Thyroid gland (tissue), 4 donors: ENCODE results near the gene CYGB. TPM values are rescaled to one million over a fixed set of nuclear protein-coding genes. Genes with fewer than 3 reads are reported as not detected.
"Not testable (repeated sequence)": the region's sequence is repeated elsewhere in the genome, so short reads cannot be mapped to it uniquely, and the experiment has no call there.

Experiments
- DNase-seq, 2 donors: peaks; one replicate each; pipeline ENCODE4 v3.0.0-alpha.2; 2019
- H3K27ac ChIP-seq, 3 donors: fragments of 200-600 bp; sonication (generic); 1 replicate in 2 of 3; 2 replicates in 1 of 3; pipeline ENCODE4 v1.5.1; 2016 to 2019; ENCODE audit warnings: mild to moderate bottlenecking in 1 of 3, moderate library complexity in 1 of 3
- H3K27me3 ChIP-seq: fragments of 200-600 bp; sonication (generic); one replicate; pipeline ENCODE4 v1.5.1; 2019
- H3K36me3 ChIP-seq, 2 donors: fragments of 200-600 bp; sonication (generic); one replicate each; pipeline ENCODE4 v1.5.1; 2016 to 2019
- H3K4me1 ChIP-seq, 2 donors: fragments of 200-600 bp; sonication (generic); one replicate each; pipeline ENCODE4 v1.5.1; 2017 to 2019
- H3K4me3 ChIP-seq, 3 donors: fragments of 200-600 bp; sonication (generic); replicated peaks in 1 of 3; 1 replicate in 2 of 3; 2 replicates in 1 of 3; pipeline ENCODE4 v1.5.1; 2016; ENCODE audit warnings: mild to moderate bottlenecking in 1 of 3
- H3K9me3 ChIP-seq: fragments of 200-600 bp; sonication (generic); one replicate; pipeline ENCODE4 v1.5.1; 2017
- POLR2A ChIP-seq, 2 donors: fragments of 450-650 bp; IDR thresholded peaks; one replicate each; pipeline ENCODE4 v1.6.1; 2017; ENCODE audit warnings: antibody characterized with exemption in 2 of 2, mild to moderate bottlenecking in 2 of 2, moderate library complexity in 1 of 2
- WGBS, 2 donors: methylation state at CpG; one replicate each; pipeline ENCODE4 v1.1.5; 2017; 5-methylcytosine and 5-hydroxymethylcytosine counted together
- intact Hi-C: fragments of 100-400 bp; cut with DNase I; formaldehyde crosslinking; loops from one replicate; pipeline ENCODE4 v1.15.1; 2023
- total RNA-seq, 4 donors: library from RNA; depleted of rRNA; stranded (reverse); fragments of >200 nt; gene quantifications; one replicate each; pipeline ENCODE4 v1.2.3, GENCODE V29; 2016
- TF ChIP-seq, protein P1 (sequence below), 6 experiments: fragments of 200-600 bp in 3 of 6; fragments of 450-650 bp in 3 of 6; sonication (generic) in 3 of 6; IDR thresholded peaks; one replicate each; pipeline ENCODE4 v1.5.1; 2016 to 2019; ENCODE audit warnings: antibody characterized with exemption in 6 of 6, mild to moderate bottlenecking in 2 of 6, inconsistent platforms in 1 of 6, moderate library complexity in 1 of 6

CYGB gene
- total RNA-seq, 4 donors from 2014 or later: 14.7 to 32.3 (median 25.6) TPM

- DNase-seq: no peak
- no peaks in the 10 kb centered on the region for H3K9me3 ChIP-seq
- peaks cover 16 to 41% of the 10 kb centered on the region in 2 donors for H3K4me1 ChIP-seq
- H3K27ac ChIP-seq: peak overlapping the region; percentile 52 to 67 (median 66)
- intact Hi-C loops: no loop called here
- H3K36me3 ChIP-seq: no peaks in the 10 kb centered on the region
- H3K4me3 ChIP-seq: peak overlapping the region in 1 of 3 donors; percentile 47
- TF ChIP-seq POLR2A (IDR thresholded peaks at IDR 0.05): no peak
- TF ChIP-seq, protein P1, sequence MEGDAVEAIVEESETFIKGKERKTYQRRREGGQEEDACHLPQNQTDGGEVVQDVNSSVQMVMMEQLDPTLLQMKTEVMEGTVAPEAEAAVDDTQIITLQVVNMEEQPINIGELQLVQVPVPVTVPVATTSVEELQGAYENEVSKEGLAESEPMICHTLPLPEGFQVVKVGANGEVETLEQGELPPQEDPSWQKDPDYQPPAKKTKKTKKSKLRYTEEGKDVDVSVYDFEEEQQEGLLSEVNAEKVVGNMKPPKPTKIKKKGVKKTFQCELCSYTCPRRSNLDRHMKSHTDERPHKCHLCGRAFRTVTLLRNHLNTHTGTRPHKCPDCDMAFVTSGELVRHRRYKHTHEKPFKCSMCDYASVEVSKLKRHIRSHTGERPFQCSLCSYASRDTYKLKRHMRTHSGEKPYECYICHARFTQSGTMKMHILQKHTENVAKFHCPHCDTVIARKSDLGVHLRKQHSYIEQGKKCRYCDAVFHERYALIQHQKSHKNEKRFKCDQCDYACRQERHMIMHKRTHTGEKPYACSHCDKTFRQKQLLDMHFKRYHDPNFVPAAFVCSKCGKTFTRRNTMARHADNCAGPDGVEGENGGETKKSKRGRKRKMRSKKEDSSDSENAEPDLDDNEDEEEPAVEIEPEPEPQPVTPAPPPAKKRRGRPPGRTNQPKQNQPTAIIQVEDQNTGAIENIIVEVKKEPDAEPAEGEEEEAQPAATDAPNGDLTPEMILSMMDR (IDR thresholded peaks at IDR 0.05): no peak
- no peaks in the 10 kb centered on the region for H3K27me3 ChIP-seq
- WGBS, 2 donors: 69 to 84% methylated on average over 9 to 16 of the region's 25 CpGs
Measured at GRCh38 chr17:76536511-76537287, 810 bp downstream of the CYGB start.

GRCh38 chr17:76535788-76536510 is 1.6 kb downstream of the CYGB start:
- H3K27me3 ChIP-seq: no peaks in the 10 kb centered on the region
- no peaks in the 10 kb centered on the region for H3K9me3 ChIP-seq
- DNase-seq: no peak
- peak overlapping the region in 1 of 3 donors; percentile 47 for H3K4me3 ChIP-seq
- H3K4me1 ChIP-seq: peaks cover 15 to 45% of the 10 kb centered on the region in 2 donors
- TF ChIP-seq POLR2A (IDR thresholded peaks at IDR 0.05): no peak
- TF ChIP-seq, protein P1 (IDR thresholded peaks at IDR 0.05): no peak
- intact Hi-C loops: no loop called here
- H3K27ac ChIP-seq: peak overlapping the region in 2 of 3 donors; percentile 56 to 66
- no peaks in the 10 kb centered on the region for H3K36me3 ChIP-seq
- 84 to 88% methylated on average over 6 to 13 of the region's 19 CpGs for WGBS, 2 donors

DNA sequence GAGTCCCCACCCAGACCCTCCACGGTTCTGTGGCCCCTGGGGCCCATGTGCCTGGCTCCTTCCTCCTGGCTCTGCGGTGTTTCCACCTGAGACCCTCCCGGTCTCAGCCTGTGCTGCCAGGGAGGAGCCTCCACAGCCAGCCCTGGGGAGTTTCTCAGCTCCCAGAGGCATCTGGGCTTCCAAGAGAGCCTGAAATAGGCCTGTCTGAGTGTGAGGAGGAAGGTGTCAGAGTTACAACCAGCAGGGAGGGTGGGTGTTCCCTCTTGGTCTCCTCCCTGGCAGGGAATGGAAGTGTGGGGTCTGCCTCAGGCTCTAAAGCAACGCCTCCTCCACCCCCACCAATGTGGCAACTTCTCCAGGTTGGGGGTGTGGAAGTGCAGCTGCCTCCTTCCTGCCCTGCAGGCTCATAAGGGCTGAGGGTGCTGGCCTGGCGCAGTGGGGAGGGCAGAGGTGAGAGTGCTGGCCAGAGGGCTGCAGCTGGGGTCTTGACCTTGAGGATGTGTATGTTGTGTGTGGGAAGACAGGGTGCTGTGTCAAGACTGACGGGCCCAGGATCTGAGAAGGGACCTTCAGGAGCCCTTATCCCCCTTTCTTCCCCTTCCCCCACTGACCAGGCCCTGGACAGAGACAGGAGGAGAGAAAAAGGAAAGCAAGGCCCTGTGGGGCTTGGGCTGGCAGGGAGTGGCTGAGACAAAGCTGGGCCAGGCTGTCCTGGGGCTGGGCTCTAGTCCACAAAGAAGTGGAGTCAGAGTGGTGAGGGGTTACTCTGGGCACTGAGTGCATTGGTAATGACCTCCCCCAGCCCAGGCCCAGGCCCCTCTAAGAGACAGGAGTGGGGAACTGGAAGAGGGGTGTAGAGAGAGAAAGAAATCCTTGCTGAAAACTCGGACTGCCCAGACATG is 2.4 kb downstream of the CYGB start:
- TF ChIP-seq, protein P1 (IDR thresholded peaks at IDR 0.05): no peak
- TF ChIP-seq POLR2A (IDR thresholded peaks at IDR 0.05): no peak
- H3K4me3 ChIP-seq: peak overlapping the region in 1 of 3 donors; percentile 47

GRCh38 chr17:76533640-76534359 is 3.7 kb downstream of the CYGB start:
- DNase-seq, H3K9me3 ChIP-seq, H3K27ac ChIP-seq, H3K4me3 ChIP-seq, H3K27me3 ChIP-seq, intact Hi-C loops, H3K36me3 ChIP-seq: not testable (repeated sequence)
- peaks cover 12 to 45% of the 10 kb centered on the region in 2 donors for H3K4me1 ChIP-seq
- 90 to 96% methylated on average over 9 of the region's 9 CpGs for WGBS, 2 donors

More for the DNA sequence above, 2.4 kb downstream of the CYGB start:
- Histone ChIP-seq H3K27me3 (no peaks in the 10 kb centered on the region), H3K36me3 (no peaks in the 10 kb centered on the region), H3K4me1 (peaks cover 13 to 46% of the 10 kb centered on the region in 2 donors), H3K9me3 (no peaks in the 10 kb centered on the region), H3K27ac (peak overlapping the region in 2 of 3 donors; percentile 53 to 56)
- intact Hi-C loops: no loop called here
- 81 to 94% methylated on average over 5 to 7 of the region's 7 CpGs for WGBS, 2 donors
- DNase-seq: no peak
